Activated CD4-positive, alpha-beta memory T cell treated with anti-CD3 and anti-CD28 coated beads, Interleukin-2, amount 10 ng/mL, durations not matched to agents 7 days and 5 days (primary cell): Measurements from ENCODE around the gene ASS1. TPM values are rescaled to one million over a fixed set of nuclear protein-coding genes. Genes with fewer than 3 reads are reported as not detected.
"Not testable (repeated sequence)": the region's sequence is repeated elsewhere in the genome, so short reads cannot be mapped to it uniquely, and the experiment has no call there.

Experiments used
- CTCF ChIA-PET: fragments of 350-600 bp; sonication (Branson Sonifier 250); formaldehyde crosslinking; loops from one replicate; lab custom pipeline; 2021; ENCODE audit warnings: antibody characterized with exemption, inconsistent platforms; lab: Charles Lee
- POLR2A ChIA-PET: fragments of 350-600 bp; sonication (Branson Sonifier 250); formaldehyde crosslinking; loops from one replicate; lab custom pipeline; 2021; ENCODE audit warnings: antibody characterized with exemption; lab: Charles Lee
- DNase-seq: peaks from one replicate; pipeline ENCODE4 v3.0.0-alpha.2; 2020
- H3K27ac Mint-ChIP-seq: one replicate; pipeline ENCODE4 v1.8.0; 2021; ENCODE audit warnings: mild to moderate bottlenecking, mixed read lengths
- H3K27me3 Mint-ChIP-seq: one replicate; pipeline ENCODE4 v1.8.0; 2021; ENCODE audit warnings: mixed read lengths
- H3K36me3 Mint-ChIP-seq: one replicate; pipeline ENCODE4 v1.8.0; 2021; ENCODE audit warnings: low read depth, mixed read lengths
- H3K4me1 Mint-ChIP-seq: one replicate; pipeline ENCODE4 v1.8.0; 2021; ENCODE audit warnings: mixed read lengths
- H3K4me3 Mint-ChIP-seq: one replicate; pipeline ENCODE4 v1.8.0; 2021; ENCODE audit warnings: mild to moderate bottlenecking, mixed read lengths
- H3K9me3 Mint-ChIP-seq: one replicate; pipeline ENCODE4 v1.8.0; 2021; ENCODE audit warnings: mixed read lengths
- total RNA-seq, 2 experiments: library from RNA; stranded (reverse); gene quantifications; one replicate each; pipeline ENCODE4 v1.2.3, GENCODE V29; 2021

Gene ASS1
- total RNA-seq, 2 experiments from 2014 or later = 8.6 to 10.1 TPM

GRCh38 chr9:130432796-130433167, 12.0 kb upstream of the ASS1 start:
- Mint-ChIP-seq H3K27me3 (peaks cover 22% of the 10 kb centered on the region), H3K4me1 (peaks cover 6% of the 10 kb centered on the region), H3K36me3 (no peaks in the 10 kb centered on the region), H3K27ac (no peak overlapping the region), H3K4me3 (no peak overlapping the region), H3K9me3 (no peaks in the 10 kb centered on the region)
- DNase-seq = no peak
- POLR2A ChIA-PET = no interaction called here
- CTCF ChIA-PET = no interaction called here

DNA sequence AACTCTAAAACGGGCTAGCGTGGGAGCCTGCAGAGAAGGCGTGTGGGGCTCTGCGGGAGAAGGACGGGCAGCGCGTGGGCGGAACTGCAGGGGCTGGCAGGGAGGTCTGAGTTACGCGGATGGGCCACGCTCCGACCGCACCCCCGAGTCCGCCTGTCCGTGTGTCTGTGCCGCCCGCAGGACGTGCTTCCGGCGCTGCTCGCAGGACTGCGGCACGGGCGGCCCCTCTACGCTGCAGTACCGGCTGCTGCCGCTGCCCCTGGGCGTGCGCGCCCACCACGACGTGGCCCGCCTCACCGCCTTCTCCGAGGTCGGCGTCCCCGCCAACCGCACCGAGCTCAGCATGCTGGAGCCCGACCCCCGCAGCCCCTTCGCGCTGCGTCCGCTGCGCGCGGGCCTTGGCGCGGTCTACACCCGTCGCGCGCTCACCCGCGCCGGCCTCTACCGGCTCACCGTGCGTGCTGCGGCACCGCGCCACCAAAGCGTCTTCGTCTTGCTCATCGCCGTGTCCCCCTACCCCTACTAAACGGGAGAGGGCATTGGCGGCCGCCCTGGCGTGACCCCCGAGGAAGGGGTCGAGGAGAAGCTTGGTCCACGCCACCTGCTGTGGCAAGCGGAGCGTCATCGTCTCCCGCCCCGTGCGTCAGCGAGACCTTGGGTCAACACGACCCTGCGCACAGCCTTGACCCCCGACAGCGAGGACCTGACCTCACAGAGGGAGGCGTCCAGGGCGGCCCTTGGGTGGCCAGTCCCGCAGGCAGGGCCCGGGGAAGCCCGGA, 11.4 kb upstream of the ASS1 start:
- Mint-ChIP-seq H3K4me3 (no peak overlapping the region), H3K9me3 (no peaks in the 10 kb centered on the region), H3K27ac (no peak overlapping the region), H3K4me1 (peaks cover 6% of the 10 kb centered on the region), H3K36me3 (no peaks in the 10 kb centered on the region), H3K27me3 (peaks cover 22% of the 10 kb centered on the region)
- CTCF ChIA-PET = no interaction called here
- POLR2A ChIA-PET = no interaction called here
- peak; percentile 27 for DNase-seq

- no peaks in the 10 kb centered on the region for H3K36me3 Mint-ChIP-seq
- no peak for DNase-seq
- POLR2A ChIA-PET = no interaction called here
- H3K27me3 Mint-ChIP-seq = peaks cover 22% of the 10 kb centered on the region
- CTCF ChIA-PET = no interaction called here
- H3K9me3 Mint-ChIP-seq = no peaks in the 10 kb centered on the region
- peaks cover 6% of the 10 kb centered on the region for H3K4me1 Mint-ChIP-seq
- no peak overlapping the region for H3K4me3 Mint-ChIP-seq
- no peak overlapping the region for H3K27ac Mint-ChIP-seq
Observed at GRCh38 chr9:130433947-130434262, 10.9 kb upstream of the ASS1 start.

GRCh38 chr9:130434656-130435055, 10.1 kb upstream of the ASS1 start:
- peaks cover 23% of the 10 kb centered on the region for H3K27me3 Mint-ChIP-seq
- H3K4me1 Mint-ChIP-seq, H3K36me3 Mint-ChIP-seq, H3K9me3 Mint-ChIP-seq, POLR2A ChIA-PET, H3K4me3 Mint-ChIP-seq, DNase-seq, H3K27ac Mint-ChIP-seq: not testable (repeated sequence)
- CTCF ChIA-PET = interaction anchor here (0.8 kb wide), 1 partner anchor 166 kb away, joined by 3 read pairs; no protein-coding TSS in a partner anchor

- CTCF ChIA-PET = interaction anchor here (0.7 kb wide), 1 partner anchor 580 kb away, joined by 3 read pairs; no protein-coding TSS in a partner anchor
- H3K36me3 Mint-ChIP-seq = peaks cover 2% of the 10 kb centered on the region
- POLR2A ChIA-PET = no interaction called here
Observed at GRCh38 chr9:130437011-130437789, 7.6 kb upstream of the ASS1 start.

GRCh38 chr9:130438382-130438981, 6.3 kb upstream of the ASS1 start:
- H3K27ac Mint-ChIP-seq = no peak overlapping the region
- CTCF ChIA-PET = no interaction called here
- POLR2A ChIA-PET = no interaction called here

More at GRCh38 chr9:130437011-130437789, 7.6 kb upstream of the ASS1 start:
- Mint-ChIP-seq H3K9me3 (peaks cover 12% of the 10 kb centered on the region), H3K4me1 (peaks cover 6% of the 10 kb centered on the region), H3K4me3 (no peak overlapping the region), H3K27ac (no peak overlapping the region), H3K27me3 (peaks cover 26% of the 10 kb centered on the region)
- DNase-seq = no peak

GRCh38 chr9:130441031-130441430, 3.7 kb upstream of the ASS1 start:
- ChIA-PET POLR2A (no interaction called here), CTCF (no interaction called here)
- Mint-ChIP-seq H3K4me3 (no peak overlapping the region), H3K4me1 (no peaks in the 10 kb centered on the region), H3K27me3 (peaks cover 19% of the 10 kb centered on the region), H3K36me3 (peaks cover 2% of the 10 kb centered on the region), H3K9me3 (peaks cover 12% of the 10 kb centered on the region), H3K27ac (no peak overlapping the region)
- no peak for DNase-seq

More at GRCh38 chr9:130438382-130438981, 6.3 kb upstream of the ASS1 start:
- Mint-ChIP-seq H3K4me1 (peaks cover 2% of the 10 kb centered on the region), H3K9me3 (peaks cover 12% of the 10 kb centered on the region), H3K36me3 (peaks cover 2% of the 10 kb centered on the region), H3K4me3 (no peak overlapping the region), H3K27me3 (peaks cover 17% of the 10 kb centered on the region)
- DNase-seq = no peak

DNA sequence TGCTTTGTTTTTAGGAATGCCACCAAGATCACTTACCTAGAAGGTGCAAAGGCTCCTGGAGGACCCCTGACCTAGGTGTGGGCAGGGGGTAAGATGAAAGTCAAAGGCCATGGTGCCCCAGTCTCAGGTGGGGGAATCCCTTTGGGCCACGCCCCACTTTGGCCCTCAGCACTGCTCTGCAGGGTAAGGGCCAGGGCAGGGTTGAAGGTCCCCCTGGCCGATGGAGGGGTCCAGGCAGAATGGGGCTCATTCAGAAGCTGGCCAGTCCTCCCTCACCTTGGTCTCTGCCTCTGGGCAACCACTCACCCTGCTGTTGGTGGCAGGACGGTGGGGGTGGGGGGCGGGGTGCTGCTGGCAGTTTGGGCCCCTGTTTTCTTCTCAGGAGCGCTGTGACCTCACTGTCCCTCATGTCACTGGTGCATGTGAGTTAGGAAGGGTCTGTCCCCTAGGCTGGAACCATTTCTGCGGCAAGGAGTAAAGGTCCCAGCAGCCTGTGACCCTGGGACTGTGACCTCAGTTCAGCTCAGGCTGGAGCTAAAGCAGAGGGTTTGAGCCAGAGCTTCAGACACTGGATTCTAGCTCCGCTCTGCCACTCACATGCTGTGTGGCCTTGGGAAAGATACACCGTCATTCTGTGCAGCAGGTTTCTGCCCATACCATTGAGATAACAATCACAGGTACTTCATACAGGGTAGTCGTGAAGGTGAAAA, 1.9 kb upstream of the ASS1 start:
- no peak for DNase-seq
- H3K27ac Mint-ChIP-seq = no peak overlapping the region
- CTCF ChIA-PET = no interaction called here
- H3K27me3 Mint-ChIP-seq = peaks cover 20% of the 10 kb centered on the region
- H3K4me1 Mint-ChIP-seq = peaks cover 5% of the 10 kb centered on the region
- POLR2A ChIA-PET = no interaction called here
- H3K36me3 Mint-ChIP-seq = peaks cover 2% of the 10 kb centered on the region
- peaks cover 12% of the 10 kb centered on the region for H3K9me3 Mint-ChIP-seq
- no peak overlapping the region for H3K4me3 Mint-ChIP-seq

DNA sequence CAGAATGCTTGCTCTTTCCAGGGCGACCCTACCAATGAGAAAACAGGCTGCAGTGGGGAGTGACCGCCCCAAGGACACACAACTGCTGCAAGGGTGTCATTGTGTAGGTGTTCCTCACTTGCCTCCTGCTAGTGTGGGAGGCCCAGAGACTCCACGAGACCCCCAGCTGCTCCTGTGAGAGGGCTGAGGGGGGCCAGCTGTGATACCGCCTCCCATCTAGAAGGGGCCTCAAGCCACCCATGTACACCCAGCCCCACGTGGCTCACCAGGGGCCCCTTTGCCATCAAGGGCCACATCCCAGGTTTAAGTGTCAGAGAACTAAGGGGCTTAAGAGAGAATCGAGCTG, 1.3 kb upstream of the ASS1 start:
- no peak overlapping the region for H3K4me3 Mint-ChIP-seq
- H3K4me1 Mint-ChIP-seq = peaks cover 10% of the 10 kb centered on the region
- peaks cover 2% of the 10 kb centered on the region for H3K36me3 Mint-ChIP-seq
- ChIA-PET CTCF (no interaction called here), POLR2A (no interaction called here)
- no peak for DNase-seq
- no peak overlapping the region for H3K27ac Mint-ChIP-seq
- H3K9me3 Mint-ChIP-seq = peaks cover 12% of the 10 kb centered on the region
- H3K27me3 Mint-ChIP-seq = peaks cover 20% of the 10 kb centered on the region

DNA sequence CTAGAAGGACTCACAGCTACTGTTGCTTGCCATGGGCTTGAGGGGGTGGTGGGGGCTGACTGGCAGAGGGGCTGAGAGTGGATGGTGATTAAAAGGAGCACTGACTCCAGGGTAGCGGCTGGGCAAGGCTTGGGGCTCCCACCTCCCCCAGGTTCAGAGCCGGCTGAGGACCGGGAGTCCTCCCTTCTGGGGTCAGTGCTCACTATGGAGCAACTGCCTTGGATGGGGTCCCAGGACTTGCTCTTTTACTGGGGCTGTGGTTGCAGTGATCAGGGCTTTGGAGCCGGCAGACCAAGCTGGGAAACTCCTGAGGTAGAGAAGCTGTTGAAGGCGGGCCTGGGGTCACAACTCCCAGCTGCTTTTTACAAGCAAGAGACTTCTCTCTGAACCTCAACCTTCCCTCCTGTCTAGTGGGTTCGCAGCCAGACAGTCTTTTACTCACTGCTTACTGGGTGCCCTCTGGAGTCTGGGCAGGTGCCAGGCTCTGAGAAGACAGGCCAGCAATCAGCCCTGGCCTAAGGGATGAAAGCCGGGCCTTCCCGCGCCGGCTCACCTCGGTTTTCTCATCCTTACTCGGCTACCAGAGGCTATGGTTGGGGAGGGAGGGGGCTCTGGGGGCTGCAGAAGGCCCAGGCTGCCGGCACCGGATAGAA, 795 bp upstream of the ASS1 start:
- CTCF ChIA-PET = no interaction called here
- Mint-ChIP-seq H3K4me3 (no peak overlapping the region), H3K27ac (no peak overlapping the region), H3K27me3 (peaks cover 20% of the 10 kb centered on the region), H3K4me1 (peaks cover 13% of the 10 kb centered on the region), H3K36me3 (peaks cover 2% of the 10 kb centered on the region), H3K9me3 (peaks cover 12% of the 10 kb centered on the region)
- POLR2A ChIA-PET = no interaction called here
- no peak for DNase-seq

DNA sequence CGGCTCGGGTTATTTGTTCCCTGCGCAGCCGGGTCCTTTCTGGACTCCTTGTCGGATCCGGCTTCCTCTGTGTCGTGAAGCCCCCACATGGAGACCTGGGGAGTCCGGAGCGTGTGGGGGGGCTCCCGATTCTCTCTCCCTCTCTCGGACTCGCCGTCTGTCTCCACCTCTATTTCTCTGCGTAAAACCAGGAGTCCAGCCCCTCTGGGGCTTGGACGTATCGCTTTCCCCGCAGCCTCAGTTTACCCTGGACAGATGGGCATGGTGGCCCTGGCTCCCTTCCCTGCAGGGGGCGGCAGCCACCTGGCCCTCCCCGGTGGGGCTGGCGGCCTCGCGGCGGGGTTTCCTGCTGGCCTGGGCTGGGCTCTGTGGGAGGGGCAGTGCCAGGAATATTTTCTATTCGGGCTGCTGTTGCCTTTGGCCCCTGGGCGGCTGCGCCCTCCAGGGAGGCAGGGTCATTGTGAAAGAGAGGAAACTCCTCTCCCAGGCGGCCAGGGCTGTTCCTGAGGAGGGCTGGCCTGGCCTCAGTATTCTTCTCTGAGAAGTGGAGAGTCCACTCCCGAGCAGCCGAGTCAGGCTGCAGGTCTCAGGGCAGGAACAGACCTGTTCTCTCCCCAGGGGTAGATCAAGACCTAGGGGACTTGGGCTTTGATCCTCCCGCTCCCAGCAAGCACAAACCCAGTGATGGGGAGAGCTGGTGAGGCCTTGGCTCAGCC, 665 bp downstream of the ASS1 start:
- peaks cover 19% of the 10 kb centered on the region for H3K27me3 Mint-ChIP-seq
- H3K9me3 Mint-ChIP-seq = peaks cover 6% of the 10 kb centered on the region
- H3K4me3 Mint-ChIP-seq = no peak overlapping the region
- ChIA-PET POLR2A (no interaction called here), CTCF (no interaction called here)
- H3K36me3 Mint-ChIP-seq = no peaks in the 10 kb centered on the region
- no peak overlapping the region for H3K27ac Mint-ChIP-seq
- peaks cover 14% of the 10 kb centered on the region for H3K4me1 Mint-ChIP-seq
- DNase-seq = no peak
